ENCODE data around the gene ICA1L.
"Not testable (repeated sequence)": the region's sequence is repeated elsewhere in the genome, so short reads cannot be mapped to it uniquely, and the experiment has no call there.

DNA sequence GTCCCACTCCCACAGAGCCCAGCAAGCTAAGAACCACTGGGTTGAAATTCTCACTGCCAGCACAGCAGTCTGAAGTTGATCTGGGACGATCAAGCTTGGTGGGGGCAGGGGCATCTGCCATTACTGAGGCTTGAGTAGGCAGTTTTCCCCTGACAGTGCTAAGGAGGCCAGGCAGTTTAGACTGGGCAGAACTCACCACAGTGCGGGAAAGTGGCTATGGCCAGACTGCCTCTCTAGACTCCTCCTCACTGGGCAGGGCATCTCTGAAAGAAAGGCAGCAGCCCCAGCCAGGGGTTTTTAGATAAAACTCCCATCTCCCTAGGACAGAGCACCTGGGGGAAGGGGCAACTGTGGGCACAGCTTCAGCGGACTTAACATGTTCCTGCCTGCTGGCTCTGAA lies 22.2 kb downstream of the ICA1L start:
- TF ChIP-seq, protein P1, sequence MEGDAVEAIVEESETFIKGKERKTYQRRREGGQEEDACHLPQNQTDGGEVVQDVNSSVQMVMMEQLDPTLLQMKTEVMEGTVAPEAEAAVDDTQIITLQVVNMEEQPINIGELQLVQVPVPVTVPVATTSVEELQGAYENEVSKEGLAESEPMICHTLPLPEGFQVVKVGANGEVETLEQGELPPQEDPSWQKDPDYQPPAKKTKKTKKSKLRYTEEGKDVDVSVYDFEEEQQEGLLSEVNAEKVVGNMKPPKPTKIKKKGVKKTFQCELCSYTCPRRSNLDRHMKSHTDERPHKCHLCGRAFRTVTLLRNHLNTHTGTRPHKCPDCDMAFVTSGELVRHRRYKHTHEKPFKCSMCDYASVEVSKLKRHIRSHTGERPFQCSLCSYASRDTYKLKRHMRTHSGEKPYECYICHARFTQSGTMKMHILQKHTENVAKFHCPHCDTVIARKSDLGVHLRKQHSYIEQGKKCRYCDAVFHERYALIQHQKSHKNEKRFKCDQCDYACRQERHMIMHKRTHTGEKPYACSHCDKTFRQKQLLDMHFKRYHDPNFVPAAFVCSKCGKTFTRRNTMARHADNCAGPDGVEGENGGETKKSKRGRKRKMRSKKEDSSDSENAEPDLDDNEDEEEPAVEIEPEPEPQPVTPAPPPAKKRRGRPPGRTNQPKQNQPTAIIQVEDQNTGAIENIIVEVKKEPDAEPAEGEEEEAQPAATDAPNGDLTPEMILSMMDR (conservative IDR thresholded peaks at IDR 0.05; ENCODE audit: low read depth, low read length) = not testable (repeated sequence)
- TF ChIP-seq EZH2 (IDR thresholded peaks at IDR 0.05; ENCODE audit: borderline replicate concordance, low read depth, low read length, poor library complexity, severe bottlenecking) = not testable (repeated sequence)

Measured in A673 (cell line).